GM19238 (cell line): ENCODE data around the gene SLC35F4.
"Not testable (repeated sequence)": the region's sequence is repeated elsewhere in the genome, so short reads cannot be mapped to it uniquely, and the experiment has no call there.

Experiments
- DNase-seq: peaks from one replicate; pipeline ENCODE4 v3.0.0; 2011; ENCODE audit warnings: low spot score; ENCODE audit not compliant: insufficient read length

SLC35F4 gene

DNA sequence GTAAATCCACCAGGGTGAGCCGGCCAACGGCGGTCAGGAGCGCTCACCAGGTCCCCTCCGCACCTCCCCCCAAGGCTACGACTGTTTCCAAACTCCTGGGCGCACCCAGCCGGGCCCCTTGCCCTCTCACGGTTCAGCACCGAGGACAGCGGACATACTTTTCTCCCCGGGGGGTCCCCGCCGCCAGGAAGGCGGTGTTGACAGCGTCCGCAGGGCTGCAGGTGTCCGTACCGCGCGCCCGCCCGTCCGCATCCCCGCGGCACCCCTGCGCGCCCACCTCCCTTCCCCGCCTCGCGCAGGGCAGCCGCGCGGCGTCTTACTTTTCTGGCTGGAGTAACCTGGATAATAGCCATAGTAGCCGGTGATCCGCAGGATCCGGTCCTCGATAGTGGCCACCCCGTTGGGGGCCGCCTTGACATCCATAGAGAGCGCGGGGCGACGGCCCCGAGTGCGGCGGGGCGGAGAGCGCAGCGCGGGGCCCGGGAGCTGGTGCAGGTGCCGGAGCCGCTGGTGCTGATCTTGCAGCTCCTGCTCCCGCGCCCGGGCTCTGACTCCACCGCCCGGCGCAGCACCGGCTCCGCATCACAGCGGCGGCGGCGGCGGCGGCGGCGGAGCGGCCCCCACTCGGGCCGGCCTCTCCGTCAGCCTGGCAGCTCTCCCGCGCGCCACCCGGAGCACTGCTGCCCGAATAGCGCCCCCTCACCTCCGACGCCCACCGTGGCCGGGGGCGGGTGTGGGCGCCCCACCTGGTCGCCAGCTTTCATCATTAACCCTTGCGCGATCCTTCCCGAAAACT is at the start of gene SLC35F4:
SLC35F4 (minus strand) TSS at position 690 of the 796 bp plus-strand sequence.
- DNase-seq, result peak; percentile 4

DNA sequence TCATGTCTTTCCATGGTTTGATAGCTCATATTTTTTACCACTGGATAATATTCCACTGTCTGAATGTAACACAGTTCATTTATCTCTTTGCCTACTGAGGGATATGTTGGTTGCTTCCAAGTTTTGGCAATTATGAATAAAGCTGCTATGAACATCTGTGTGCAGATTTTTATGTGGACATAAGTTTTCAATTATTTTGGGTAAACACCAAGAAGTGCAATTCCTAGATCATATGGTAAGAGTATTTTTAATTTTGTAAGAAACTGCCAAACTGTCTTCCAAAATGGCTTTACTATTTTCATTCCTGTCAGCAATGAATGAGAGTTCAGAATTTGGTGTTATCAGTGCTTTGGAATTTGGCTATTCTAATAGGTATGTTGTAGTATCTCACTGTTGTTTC is 43.7 kb upstream of the SLC35F4 start:
- no peak for DNase-seq

DNA sequence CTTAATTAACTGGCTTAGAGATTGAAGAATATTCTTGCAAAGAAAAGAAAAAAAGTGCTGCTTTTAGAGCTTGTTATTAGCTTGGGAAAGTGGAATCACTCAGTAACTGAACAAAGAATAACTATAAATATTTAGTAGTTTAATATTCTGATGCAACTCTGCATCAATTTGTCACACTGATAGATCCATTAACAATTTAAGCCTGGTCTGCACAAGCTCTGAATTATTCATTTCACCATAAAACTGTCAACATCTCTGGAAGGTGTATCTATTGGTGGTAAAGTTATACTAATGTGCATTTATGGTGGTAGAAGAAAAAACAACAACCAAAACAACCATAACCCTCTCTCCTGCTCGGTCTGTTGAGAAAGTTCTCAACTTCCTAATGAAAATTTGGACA is 38.1 kb upstream of the SLC35F4 start:
- no peak for DNase-seq

DNA sequence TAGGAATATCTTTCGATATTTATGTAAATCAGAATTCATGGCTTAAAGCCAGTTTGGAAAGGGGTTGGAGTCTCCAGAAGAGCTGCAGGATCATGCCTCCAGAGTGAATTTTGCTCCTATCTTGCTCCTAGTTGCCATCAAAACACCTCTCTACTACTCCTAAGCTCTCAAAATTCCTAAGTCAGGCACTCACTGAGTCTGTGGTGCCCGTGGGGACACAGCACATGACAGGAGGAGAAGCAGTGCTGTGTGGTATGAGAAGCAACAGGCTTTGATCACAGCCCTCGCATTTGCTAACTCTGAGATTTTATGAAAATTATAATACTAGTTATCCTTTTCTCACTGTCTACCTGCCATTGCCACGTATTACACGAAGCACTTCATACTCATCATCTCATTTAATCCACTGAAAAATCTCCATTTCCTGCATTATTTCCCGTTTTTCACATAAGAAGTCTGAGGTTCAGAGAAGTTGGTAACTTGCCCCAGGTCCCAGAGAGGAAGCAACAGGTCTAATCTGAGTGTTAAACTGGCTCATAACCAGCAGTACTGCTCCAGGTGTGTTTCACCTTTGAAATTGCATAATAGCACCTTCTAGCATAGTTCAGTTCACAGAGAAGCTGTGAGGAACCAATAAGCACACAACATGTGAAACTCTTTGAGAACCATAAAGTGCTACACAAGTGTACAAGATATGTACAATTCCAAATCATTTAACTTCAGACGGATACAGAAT is 33.1 kb upstream of the SLC35F4 start:
- DNase-seq, result no peak

DNA sequence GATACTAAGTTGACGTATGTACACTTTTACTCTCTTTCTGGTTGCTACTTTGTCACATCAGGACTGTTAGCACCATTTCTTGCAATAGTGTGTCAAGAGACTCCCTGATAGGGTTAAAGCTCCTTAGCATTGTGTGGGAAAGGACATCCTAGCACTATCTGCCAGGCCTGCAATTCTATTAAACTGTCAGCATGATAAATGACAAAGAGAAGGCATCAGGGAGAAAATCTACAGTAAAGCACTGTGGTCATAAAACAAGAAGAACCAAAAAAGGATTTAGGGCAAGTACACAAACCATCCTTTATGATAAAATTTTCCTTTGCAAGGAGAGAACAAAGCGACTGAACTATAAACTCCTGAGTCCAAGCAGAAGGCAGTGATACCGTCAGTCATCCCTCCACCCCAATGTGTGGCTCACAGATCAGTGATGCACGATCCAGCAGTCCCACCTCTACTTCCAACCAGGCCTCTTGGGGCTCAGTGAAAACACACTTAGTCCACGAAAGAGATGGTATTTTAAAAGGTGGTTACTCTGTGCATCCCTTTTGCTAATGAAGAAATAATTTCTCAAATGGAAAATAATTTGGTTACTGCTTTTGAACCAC is 31.4 kb upstream of the SLC35F4 start:
- DNase-seq, result no peak

DNA sequence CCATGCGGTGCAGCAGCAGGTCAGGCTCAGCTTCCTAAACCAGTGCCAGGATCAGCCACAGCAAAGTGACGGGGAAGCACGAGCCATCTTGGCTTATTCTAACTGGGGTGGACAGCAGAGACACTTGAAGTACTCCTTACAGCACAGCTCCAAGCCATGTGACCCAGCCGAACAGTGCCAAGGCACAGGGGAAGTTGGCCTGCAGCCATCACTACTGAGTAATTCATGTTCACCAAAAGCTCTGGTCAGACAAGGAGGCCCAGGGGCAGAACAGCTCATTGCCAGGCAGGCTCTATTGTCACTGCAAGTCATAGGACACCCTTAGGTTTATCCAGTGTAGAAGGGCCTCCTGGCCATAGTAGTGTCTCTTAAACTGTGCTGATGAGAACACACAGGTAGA is 23.4 kb upstream of the SLC35F4 start:
- no peak for DNase-seq

DNA sequence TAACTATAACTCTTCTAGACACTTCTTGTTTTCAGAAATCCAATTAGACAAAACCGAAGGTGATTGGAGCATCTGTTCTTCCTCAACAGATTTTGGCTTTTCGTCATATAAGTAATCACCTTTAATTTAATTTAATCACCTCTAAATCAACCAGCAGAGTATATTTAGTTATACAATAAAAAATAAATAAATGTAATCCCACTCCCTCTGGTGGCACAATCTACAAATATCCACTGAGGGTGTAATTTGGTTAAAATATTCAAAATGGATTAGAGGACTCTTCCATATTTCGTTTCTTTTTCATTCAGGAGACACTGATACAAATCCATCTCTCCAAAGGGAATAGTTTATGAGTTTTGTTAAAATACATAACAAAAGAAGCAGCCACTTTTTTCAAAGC is 18.3 kb upstream of the SLC35F4 start:
- no peak for DNase-seq

DNA sequence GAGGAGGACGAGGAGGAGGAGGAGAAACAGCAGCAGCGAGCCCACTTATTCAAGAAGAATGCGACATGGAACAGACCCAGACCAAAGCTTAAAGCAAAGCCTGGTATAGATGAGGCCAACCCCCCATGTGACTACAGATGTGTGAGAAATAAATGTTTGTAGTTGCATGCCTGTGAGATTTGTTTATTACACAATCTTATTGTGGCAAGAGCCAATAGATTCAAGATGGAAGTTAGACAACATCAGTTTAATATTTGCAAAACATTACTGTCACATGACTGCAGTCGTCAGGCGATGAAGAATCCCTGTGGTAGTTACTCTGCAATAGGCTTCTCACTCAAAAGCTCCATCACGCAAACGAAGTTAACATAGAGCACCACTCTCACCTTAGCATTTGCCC is 17.2 kb upstream of the SLC35F4 start:
- DNase-seq, result no peak

DNA sequence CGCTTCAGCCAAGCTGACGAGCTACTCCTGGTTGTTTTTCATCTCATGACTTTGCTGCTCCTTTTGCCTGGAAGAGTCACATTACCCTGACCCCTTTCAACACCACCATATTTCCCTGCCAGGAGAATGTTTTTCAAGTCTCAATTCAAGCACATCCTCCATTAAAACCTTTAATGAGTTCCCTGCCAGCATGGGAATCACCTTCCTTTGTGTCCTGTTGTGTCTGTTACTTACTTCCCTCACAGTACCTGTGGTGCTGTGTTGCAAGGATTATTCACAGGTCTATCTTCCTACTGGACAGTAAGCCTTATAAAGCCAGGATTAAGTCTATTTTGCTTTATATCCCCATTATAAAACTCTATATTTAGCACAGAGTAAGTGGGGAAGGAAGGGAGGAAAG is 13.6 kb upstream of the SLC35F4 start:
- no peak for DNase-seq

DNA sequence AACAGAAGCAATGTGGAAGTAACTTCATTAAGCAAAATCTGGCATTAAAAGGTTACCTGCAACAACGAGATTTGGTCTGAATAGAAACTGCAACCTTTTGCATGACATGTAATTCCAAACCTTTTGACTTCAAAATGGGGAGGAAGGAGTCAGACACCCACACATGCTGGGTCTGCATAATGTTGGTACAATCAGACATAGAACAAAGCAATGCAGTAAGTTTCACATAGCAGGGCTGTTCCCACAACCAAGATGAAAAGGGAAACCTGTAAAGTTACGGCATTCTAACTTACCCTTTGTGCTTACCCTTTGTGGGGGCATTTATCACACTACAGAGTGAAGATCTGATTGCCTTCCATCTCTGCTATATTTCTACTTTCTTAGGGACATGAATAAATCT is 10.1 kb upstream of the SLC35F4 start:
- DNase-seq, result no peak

DNA sequence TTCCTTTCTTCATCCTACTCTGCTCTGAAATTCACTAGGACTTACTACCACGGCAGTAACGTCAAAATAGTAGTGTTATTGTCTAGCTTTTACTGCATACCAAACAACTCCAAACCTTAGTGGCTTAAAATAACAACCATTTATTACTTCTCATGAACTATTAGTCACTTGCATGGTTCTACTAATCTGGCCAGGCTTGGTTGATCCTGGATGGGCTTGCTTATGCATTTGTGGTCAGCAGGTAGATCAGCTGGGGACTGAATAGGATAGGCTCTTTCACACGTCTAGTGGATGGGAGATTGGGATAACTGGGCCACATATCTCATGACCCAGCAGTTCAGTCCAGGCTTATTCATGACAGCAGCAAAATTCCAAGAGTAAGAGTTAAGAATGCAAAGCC is 9.4 kb upstream of the SLC35F4 start:
- no peak for DNase-seq

DNA sequence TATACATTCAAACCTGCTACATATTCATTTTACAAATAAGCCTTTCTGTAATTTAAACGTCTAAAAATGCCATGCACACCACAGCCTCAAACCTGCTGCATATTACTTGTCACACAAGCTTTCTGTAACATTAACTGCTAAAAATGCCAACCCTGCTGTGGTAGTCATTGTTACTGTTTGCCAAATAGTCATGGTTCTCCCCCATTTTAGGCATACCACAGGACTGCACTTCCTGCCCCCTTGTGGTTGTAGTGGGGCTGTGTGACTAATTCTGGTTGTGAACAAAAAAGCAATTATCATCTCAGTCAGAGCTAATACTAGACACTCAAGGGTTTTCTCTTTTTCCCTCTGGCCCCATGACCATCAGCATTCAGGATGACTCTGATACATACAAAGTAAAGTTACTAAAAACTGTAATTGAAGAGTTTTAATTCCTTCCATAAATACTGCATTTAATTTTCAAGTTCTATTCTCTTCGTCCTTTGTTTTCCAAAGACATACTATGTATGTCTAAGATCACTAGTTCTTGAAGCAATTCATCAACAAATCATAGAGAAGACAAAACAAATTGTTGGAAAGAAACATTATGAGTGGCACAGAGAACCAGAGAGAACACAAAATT is 5.7 kb upstream of the SLC35F4 start:
- DNase-seq, result peak; percentile 11

DNA sequence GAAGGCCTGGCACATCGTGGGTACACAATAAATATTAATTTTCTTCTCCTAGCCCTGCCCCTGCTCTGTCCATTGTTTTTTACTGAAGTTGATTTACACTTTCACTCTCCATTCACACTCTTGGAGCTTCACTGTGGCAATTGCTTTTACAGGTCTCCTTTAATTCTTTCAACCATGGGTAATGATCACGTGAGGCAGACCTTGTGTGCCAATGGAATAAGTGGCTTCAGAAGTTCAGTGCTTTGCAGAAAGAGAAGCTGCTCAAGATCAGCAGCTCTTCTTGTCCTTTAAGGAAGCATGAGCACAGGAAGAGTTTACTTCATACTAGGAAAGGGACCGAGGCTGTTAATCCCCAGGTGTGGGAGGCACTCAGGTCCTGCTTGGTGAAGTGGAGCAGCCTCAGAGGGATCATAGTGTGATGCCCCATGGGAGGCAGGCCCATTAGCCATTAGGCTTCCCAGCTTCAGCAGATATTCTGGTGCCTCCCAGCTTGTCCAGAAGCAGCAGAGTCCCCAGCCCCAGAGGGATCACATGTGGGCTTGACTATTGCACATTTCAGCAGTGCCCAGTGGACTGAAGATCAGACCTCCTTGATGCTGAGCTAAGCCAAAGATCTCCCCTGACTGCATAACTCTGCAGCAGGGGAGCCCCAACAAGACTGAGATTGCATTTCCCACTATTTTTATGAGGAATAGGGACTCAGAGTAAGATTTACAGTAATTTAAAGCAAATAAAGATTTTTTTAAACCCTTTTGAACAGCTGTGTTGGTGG is 5.0 kb upstream of the SLC35F4 start:
- DNase-seq, result no peak

DNA sequence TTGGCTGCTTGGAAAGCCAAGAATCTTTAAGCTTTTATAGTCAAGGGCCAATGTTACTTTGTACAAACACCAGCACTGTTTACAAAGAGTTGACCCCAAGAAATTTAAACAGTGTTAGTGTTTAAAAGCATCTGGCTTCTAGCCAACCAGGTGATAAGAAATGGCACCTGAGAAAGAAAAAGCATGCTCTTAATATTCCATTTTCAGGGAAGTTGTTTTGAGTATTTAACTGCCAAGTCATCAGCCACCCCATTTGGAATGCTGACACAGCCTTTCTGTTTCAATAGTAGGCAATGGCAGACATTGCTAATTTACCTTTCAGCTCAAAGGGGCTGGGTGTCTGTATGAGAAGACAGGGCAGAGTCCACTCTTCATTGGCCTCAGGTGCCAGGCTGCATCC is 3.7 kb upstream of the SLC35F4 start:
- no peak for DNase-seq

DNA sequence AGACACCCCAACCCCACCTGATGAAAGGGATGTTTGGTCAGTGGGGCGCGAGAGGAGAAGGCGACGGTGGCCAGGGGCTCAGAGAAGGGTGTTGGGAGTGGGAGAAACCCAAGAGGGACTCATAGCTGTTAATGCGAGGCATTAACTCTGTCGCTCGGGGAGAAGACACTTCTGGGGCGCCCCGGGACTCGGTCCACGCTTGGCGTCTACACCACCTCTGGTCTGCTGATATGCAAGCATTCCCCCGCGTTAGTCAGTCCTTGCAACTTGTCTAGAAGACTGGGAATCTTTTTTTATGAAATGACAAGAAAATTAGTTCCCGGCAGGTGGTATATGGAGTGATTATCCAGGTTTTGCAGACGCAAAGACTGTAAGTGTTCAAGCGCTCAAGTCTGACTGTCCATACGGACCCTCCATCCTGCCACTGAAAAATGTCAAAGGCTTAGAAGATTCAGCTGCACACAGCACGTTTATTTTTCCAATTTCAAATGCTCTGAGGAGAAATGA is 360 bp upstream of the SLC35F4 start:
- no peak for DNase-seq

DNA sequence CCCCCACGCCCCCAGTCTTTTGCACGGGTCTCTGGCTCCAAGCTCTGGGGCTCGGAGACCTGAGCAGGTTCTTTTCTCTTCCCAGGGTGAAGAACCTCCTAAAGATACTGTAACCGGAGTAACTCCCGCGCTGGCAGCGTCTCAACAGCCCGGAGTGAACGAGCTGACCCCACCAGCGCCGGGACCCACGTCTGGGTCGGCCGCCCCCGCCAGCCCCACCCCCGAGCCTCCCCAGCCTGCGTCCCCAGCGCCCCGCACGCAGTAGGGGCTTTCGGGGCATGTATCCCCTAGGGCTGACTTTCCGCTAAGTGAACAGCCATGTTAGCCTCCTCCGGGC is 858 bp downstream of the SLC35F4 start:
- no peak for DNase-seq

DNA sequence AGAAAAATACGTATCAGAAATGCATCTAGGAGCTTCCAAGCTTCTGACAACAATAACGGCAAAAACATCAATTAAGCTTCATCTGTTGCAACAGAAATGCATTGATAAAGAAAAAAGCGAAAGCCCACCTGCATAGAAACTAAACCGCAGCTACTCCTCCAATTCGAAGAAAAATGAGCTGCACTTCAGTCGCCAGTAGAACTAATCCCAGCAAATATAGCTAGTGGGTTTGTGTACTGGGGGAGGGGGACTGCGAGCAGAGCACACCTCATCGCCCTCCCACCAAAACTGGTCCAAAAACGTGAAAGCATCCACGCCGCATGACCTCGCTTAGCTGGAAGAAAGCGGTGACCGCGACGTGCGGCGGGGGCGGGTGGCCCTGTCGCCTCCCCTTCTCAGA is 1.2 kb downstream of the SLC35F4 start:
- DNase-seq, result no peak

DNA sequence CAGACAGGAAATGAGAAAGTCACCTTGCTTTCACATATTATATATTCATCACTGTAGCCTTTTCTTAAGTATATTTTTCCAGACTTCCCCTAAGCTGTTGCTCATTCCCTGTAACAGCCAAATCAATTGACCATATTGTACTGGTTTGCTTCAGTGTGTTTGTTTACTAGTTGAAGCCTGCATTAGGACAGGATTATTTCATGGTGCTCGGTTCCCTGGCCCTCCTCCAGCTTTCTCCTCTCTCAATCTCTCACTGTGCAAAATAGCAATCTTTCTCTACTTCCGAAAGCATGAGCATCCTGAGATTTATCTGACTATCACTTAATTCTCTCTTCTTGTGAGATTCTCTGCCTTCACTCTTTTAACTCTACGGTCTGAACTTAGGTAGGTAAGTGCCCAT is 2.4 kb downstream of the SLC35F4 start:
- DNase-seq, result no peak

DNA sequence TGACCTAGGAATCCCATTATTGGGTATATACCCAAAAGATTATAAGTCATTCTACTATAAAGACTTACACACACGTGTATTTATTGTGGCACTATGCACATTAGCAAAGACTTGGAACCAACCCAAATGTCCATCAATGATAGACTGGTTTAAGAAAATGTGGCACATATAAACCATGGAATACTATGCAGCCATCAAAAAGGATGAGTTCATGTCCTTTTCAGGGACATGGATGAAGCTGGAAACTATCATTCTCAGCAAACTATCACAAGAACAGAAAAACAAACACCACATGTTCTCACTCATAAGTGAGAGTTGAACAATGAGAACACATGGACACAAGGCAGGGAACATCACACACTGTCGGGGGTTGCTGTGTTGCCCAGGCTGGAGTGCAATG is 10.2 kb downstream of the SLC35F4 start:
- DNase-seq, result not testable (repeated sequence)

DNA sequence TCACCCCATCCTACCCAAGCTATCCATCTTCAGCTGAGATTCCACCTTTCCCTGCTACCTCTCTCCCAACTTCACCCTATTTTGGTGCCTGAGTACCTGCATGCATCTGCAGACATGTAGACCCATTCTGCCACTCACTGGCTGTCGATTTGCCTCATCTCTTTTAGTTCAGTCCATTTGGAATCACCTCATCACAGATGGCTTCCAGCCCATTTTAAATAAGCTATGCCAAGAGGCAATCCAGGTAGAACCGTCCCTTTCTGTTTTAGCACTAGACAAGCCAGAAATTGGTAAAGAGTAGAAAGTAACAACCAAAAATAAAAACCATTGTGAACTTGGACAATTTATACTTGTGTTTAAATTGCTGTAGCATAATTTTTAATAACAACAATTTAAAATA is 11.3 kb downstream of the SLC35F4 start:
- no peak for DNase-seq

DNA sequence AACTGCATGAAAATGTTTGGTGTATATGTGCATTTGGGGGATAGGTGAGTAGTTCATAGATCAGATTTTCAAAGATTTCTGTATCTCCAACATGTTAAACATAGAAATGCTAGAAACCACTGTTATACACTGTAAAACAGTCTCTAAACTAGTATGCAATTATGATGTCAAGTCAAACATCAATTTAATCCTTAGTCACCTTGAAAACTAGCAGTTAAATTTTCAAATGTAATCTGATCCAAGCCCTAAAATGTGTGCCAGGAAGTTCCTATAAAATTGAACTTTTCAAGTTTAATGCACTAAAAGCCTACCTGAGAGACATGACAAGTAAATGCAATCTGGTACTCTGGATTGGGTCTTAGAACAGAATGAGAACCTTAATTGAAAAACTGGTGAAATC is 14.5 kb downstream of the SLC35F4 start:
- DNase-seq, result no peak
